Measurements from ENCODE around the gene KDM1A.
"Not testable (repeated sequence)": the region's sequence is repeated elsewhere in the genome, so short reads cannot be mapped to it uniquely, and the experiment has no call there.

Gene KDM1A

DNA sequence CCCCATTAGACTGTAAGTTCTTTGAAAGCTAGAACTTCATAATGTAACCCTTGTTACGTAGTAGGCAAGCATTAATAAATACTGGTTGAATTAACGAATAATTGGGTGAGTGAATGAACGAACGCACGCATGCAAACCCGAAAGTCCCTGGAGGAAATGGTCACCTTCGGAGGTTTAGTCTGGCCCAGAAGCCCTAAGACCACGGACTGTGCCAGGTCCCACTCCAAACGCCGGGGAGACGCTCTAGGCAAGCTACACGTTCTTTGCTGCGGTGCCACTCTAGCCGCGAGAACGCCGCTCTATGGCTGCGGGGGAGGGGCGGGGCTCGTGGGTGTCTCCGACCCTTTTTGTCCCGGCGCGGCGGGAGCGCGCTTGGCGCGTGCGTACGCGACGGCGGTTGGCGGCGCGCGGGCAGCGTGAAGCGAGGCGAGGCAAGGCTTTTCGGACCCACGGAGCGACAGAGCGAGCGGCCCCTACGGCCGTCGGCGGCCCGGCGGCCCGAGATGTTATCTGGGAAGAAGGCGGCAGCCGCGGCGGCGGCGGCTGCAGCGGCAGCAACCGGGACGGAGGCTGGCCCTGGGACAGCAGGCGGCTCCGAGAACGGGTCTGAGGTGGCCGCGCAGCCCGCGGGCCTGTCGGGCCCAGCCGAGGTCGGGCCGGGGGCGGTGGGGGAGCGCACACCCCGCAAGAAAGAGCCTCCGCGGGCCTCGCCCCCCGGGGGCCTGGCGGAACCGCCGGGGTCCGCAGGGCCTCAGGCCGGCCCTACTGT is at the start of gene KDM1A:
Gene KDM1A (plus strand): TSS at position 375 of the 769 bp plus-strand sequence. CDS start 129 bp downstream, at position 504.
- DNase-seq: peak; percentile 98

- no peak for DNase-seq
Observed at GRCh38 chr1:22970096-22970495, 49.2 kb upstream of the KDM1A start.

- no peak for DNase-seq
Observed at GRCh38 chr1:22971161-22971560, 48.1 kb upstream of the KDM1A start.

- DNase-seq: no peak
Observed at GRCh38 chr1:22971611-22972405, 47.5 kb upstream of the KDM1A start.

GRCh38 chr1:22972760-22973159 is 46.5 kb upstream of the KDM1A start, which contains the start of gene LACTBL1:
Gene LACTBL1, minus strand, starts transcription at chr1:22972866. Its CDS starts 550 bp downstream, at chr1:22972316.
- DNase-seq: no peak

DNA sequence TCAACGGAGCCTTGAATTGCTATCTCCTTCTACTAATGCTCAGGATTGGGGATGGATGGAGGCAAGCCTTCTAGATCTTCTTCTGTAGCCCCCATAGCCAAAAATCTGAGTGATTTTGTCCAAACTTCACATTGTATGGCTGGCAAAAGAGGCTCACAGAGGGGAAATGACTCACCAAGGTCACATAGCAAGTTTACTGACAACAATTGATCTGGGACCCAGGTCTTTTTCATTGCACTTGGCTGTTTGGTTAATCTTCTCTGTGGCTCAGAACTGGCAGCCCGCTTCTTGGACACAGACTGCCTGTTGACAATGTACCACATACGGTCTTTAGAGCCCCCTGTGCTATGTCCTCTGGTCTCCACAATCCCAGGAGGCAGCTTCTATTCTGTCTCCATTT is 43.6 kb upstream of the KDM1A start:
- no peak for DNase-seq

GRCh38 chr1:22976127-22976460 is 43.2 kb upstream of the KDM1A start:
- no peak for DNase-seq

- DNase-seq: peak; percentile 79
Observed at GRCh38 chr1:22976461-22977243, 42.6 kb upstream of the KDM1A start.

- DNase-seq: peak; percentile 64
Observed at GRCh38 chr1:22978299-22978698, 41.0 kb upstream of the KDM1A start.

GRCh38 chr1:22980471-22980790 is 38.8 kb upstream of the KDM1A start:
- not testable (repeated sequence) for DNase-seq

DNA sequence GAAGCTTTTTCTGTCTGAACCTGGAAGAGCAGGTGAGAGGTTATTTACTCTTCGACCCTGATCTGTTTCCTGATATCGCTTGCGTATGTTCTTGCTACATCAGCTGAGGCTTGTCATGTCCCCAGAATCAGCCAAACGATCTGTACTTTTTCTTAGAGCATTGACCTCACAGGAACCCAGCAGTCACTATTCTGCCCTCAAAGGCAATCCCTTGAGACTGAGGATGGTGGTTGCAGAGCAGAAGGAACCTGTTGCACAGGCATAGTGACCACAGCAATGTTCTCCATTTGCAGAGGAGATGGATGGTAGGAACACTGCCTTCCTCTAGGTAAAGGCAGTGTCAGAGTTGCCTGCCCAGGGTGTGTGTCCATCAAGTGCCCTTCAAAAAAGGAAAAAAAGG is 35.3 kb upstream of the KDM1A start:
- no peak for DNase-seq

DNA sequence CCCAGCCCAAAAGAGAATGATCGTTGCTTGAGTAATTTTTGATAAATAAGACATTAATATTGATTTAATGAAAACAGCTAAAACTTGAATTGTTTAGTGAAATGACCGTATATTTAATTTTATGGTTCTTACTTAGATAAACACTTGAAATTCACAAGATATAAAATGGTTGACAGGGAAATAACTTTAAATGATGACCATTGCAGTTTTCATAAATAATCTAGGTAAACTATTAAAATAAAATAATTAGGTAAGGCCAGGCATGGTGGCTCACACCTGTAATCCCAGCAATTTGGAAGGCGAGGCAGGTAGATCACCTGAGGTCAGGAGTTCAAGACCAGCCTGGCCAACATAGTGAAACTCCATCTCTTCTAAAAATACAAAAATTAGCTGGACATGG is 26.9 kb upstream of the KDM1A start:
- not testable (repeated sequence) for DNase-seq

- DNase-seq: not testable (repeated sequence)
Observed at GRCh38 chr1:22993220-22993795, 26.0 kb upstream of the KDM1A start.

DNA sequence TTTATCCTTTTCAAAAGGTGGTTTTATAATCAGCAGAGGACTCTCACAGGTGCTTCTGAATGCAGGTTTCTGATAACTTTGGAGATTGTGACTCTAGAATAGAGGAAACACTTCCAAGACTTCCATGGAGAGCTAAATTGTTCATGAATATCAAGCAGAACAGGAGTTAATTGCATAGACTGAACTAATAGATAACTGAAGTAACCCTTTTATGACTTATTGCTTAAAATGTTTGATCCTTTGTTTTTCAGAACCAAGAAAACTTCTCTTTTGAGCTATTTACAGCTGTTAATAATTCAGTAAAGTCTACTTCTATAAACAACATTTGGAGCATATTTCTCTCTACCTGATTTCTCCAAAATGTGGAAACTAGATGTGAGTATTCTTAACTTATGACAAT is 23.5 kb upstream of the KDM1A start:
- no peak for DNase-seq

GRCh38 chr1:22997528-22997927 is 21.7 kb upstream of the KDM1A start:
- DNase-seq: not testable (repeated sequence)

GRCh38 chr1:23000133-23000532 is 19.1 kb upstream of the KDM1A start:
- DNase-seq: not testable (repeated sequence)

- not testable (repeated sequence) for DNase-seq
Observed at GRCh38 chr1:23002218-23002617, 17.1 kb upstream of the KDM1A start.

DNA sequence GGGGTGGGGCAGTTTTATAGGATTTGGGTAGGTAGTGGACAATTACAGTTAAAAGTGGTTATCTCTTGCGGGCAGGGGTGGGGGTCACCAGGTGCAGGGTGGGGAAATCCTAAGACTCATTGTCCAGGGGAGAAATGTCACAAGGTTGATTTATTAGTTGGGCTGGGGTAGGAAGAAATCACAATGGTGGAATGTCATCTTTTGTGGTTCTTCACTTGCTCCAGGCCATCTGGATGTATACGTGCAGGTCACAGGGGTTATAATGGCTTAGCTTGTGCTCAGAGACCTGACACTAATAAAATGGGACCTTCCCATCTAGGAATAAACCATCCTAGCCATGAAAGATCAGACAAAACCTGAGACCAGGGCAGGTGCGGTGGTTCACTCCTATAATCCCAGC is 15.2 kb upstream of the KDM1A start:
- no peak for DNase-seq

DNA sequence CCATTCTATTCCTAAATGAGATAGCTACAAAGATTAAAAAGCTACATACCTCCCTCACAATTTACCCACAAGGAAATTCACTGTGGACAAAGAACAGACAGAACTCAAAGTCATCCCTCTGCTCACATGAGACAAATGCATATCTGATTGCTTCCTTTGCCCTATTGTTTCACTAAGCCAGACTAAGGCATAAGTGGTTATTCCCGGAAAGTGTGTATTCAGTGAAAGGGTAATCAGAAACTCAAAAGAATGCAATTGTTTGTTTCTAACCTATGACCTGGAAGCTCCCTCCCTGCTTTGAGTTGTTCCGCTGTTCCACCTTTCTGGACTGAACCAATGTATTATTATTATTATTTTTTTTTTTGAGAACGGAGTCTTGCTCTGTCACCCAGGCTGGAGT is 14.5 kb upstream of the KDM1A start:
- DNase-seq: not testable (repeated sequence)

GRCh38 chr1:23007106-23007505 is 12.2 kb upstream of the KDM1A start:
- DNase-seq: no peak

DNA sequence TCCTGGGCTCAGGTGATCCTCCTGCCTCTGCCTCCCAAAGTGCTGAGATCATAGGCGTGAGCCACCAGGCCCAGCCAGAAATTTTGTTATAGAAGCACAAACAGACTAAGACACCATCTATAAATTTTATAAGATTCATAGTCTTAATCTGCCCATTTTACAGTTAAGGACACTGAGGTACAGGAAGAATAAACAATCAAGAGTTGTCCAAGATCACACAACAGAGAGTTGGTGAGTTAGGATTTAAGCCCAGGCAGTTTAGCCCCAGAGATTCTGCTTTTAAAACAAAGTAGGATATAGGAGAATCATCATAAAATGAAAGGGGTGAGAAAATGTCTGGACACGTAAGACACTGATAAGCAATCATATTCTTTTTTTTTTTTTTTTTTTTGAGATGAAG is 10.4 kb upstream of the KDM1A start:
- no peak for DNase-seq

- DNase-seq: not testable (repeated sequence)
Observed at GRCh38 chr1:23010025-23010424, 9.2 kb upstream of the KDM1A start.

DNA sequence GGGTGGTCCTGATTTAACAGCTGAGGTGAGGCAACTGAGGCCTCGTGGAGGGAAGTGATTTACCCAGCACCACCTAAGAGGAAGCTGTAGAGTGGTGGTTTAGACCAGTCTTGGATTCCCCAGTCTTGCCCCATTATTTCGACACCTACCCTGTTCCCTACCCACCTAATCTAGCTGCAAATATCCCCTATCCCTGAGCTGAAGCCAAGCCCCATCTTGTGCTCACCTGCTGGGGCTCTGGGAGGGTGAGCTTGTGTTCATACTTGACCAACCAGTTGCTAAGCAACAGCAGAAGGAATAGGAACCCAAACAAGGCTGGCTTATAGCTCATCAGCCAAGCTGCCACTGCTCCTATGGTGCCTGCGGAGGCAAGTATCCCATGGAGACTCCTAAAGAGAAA is 5.6 kb upstream of the KDM1A start:
- DNase-seq: no peak
